HepG2 (cell line): ENCODE results near the gene TTC21B. TPM values are rescaled to one million over a fixed set of nuclear protein-coding genes. Genes with fewer than 3 reads are reported as not detected.
A peak's percentile ranks its signal among the peaks of the same experiment; 100 is the strongest.

Experiments used
- ATF7 ChIP-seq, 2 experiments: fragments of 450-650 bp in 1 of 2; sonication (generic) in 1 of 2; formaldehyde crosslinking in 1 of 2; IDR thresholded peaks; 2 replicates each; pipeline versions ENCODE4 v1.4.0 to v1.6.1; 2016 to 2020; ENCODE audit warnings: antibody characterized with exemption in 1 of 2, mild to moderate bottlenecking in 1 of 2, missing genetic modification reagents in 1 of 2
- NFYB ChIP-seq: sonication (generic); formaldehyde crosslinking; IDR thresholded peaks from 2 replicates; pipeline ENCODE4 v1.4.0; 2020; ENCODE audit warnings: missing genetic modification reagents
- NR2F6 ChIP-seq, 2 experiments: IDR thresholded peaks; 2 replicates each; pipeline ENCODE4 v1.6.1; 2016; ENCODE audit warnings: antibody characterized with exemption in 1 of 2, mild to moderate bottlenecking in 1 of 2
- ZNF773 ChIP-seq: sonication (generic); formaldehyde crosslinking; IDR thresholded peaks from 2 replicates; pipeline ENCODE4 v1.4.0; 2020; ENCODE audit warnings: missing genetic modification reagents, borderline replicate concordance
- polyA plus RNA-seq, 8 experiments: library from polyadenylated mRNA; depleted of rRNA in 3 of 8; stranded (reverse) in 7 of 8; unstranded in 1 of 8; fragments of >200 nt; fragmentation: Illumina TruSeq in 4 of 8; extraction: Trizol in 4 of 8; gene quantifications; 2 replicates each; pipeline versions ENCODE4 v1.2.1 to v1.2.3, GENCODE V29; 2011 to 2016; ENCODE audit warnings: low read depth in 4 of 8, missing spikeins in 1 of 8, mixed read lengths in 1 of 8; ENCODE audit not compliant: insufficient read depth in 1 of 8
- total RNA-seq, 5 experiments: library from RNA; depleted of rRNA; stranded (reverse); fragments of >200 nt; fragmentation: Illumina TruSeq; extraction: Trizol; gene quantifications; 2 replicates each; pipeline ENCODE4 v1.2.3, GENCODE V29; 2016; ENCODE audit warnings: low read depth in 1 of 5
- TF ChIP-seq, protein P1 (sequence below): sonication (generic); formaldehyde crosslinking; IDR thresholded peaks from 2 replicates; pipeline ENCODE4 v1.4.0; 2020; ENCODE audit warnings: mild to moderate bottlenecking, missing genetic modification reagents
- TF ChIP-seq, protein P2 (sequence below), 2 experiments: sonication (generic) in 1 of 2; formaldehyde crosslinking in 1 of 2; IDR thresholded peaks; 2 replicates each; pipeline versions ENCODE4 v1.6.1 to v1.9.0; 2014 to 2022; ENCODE audit warnings: antibody characterized with exemption in 1 of 2, borderline replicate concordance in 1 of 2, inconsistent platforms in 1 of 2, low read depth in 1 of 2, missing genetic modification reagents in 1 of 2

Gene TTC21B
- total and polyA plus RNA-seq, 2 of the 13 experiments (the other 11 are each of a cell fraction or from before 2014, with no cell fraction given), result 39.1 to 67.1 TPM

GRCh38 chr2:165990846-165991245 lies 37.3 kb upstream of the TTC21B start (continued):
- TF ChIP-seq, protein P1, sequence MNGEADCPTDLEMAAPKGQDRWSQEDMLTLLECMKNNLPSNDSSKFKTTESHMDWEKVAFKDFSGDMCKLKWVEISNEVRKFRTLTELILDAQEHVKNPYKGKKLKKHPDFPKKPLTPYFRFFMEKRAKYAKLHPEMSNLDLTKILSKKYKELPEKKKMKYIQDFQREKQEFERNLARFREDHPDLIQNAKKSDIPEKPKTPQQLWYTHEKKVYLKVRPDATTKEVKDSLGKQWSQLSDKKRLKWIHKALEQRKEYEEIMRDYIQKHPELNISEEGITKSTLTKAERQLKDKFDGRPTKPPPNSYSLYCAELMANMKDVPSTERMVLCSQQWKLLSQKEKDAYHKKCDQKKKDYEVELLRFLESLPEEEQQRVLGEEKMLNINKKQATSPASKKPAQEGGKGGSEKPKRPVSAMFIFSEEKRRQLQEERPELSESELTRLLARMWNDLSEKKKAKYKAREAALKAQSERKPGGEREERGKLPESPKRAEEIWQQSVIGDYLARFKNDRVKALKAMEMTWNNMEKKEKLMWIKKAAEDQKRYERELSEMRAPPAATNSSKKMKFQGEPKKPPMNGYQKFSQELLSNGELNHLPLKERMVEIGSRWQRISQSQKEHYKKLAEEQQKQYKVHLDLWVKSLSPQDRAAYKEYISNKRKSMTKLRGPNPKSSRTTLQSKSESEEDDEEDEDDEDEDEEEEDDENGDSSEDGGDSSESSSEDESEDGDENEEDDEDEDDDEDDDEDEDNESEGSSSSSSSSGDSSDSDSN (CRISPR knock-in tag), result no peak
- TF ChIP-seq ZNF773 (CRISPR knock-in tag) (no peak), NR2F6 (IDR thresholded peaks at IDR 0.05) (peak; percentile 46), NR2F6 (CRISPR knock-in tag; IDR thresholded peaks at IDR 0.05) (peak; percentile 41; the same call in 1 of the 2 replicates), ATF7 (IDR thresholded peaks at IDR 0.05) (no peak), ATF7 (CRISPR knock-in tag; IDR thresholded peaks at IDR 0.05) (no peak), NFYB (CRISPR knock-in tag) (no peak)
- TF ChIP-seq, protein P2, sequence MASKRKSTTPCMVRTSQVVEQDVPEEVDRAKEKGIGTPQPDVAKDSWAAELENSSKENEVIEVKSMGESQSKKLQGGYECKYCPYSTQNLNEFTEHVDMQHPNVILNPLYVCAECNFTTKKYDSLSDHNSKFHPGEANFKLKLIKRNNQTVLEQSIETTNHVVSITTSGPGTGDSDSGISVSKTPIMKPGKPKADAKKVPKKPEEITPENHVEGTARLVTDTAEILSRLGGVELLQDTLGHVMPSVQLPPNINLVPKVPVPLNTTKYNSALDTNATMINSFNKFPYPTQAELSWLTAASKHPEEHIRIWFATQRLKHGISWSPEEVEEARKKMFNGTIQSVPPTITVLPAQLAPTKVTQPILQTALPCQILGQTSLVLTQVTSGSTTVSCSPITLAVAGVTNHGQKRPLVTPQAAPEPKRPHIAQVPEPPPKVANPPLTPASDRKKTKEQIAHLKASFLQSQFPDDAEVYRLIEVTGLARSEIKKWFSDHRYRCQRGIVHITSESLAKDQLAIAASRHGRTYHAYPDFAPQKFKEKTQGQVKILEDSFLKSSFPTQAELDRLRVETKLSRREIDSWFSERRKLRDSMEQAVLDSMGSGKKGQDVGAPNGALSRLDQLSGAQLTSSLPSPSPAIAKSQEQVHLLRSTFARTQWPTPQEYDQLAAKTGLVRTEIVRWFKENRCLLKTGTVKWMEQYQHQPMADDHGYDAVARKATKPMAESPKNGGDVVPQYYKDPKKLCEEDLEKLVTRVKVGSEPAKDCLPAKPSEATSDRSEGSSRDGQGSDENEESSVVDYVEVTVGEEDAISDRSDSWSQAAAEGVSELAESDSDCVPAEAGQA (IDR thresholded peaks at IDR 0.05; ENCODE audit: low read depth), result no peak
- TF ChIP-seq, protein P2 (CRISPR knock-in tag; IDR thresholded peaks at IDR 0.05; ENCODE audit: borderline replicate concordance), result no peak
